SK-N-DZ (cell line): ENCODE measurements around the gene LCNL1.
"Not testable (repeated sequence)": the region's sequence is repeated elsewhere in the genome, so short reads cannot be mapped to it uniquely, and the experiment has no call there.

ENCODE experiments used
- DNase-seq: peaks from one replicate; pipeline ENCODE4 v3.0.0-alpha.2; 2015; ENCODE audit warnings: low spot score

Gene LCNL1

DNA sequence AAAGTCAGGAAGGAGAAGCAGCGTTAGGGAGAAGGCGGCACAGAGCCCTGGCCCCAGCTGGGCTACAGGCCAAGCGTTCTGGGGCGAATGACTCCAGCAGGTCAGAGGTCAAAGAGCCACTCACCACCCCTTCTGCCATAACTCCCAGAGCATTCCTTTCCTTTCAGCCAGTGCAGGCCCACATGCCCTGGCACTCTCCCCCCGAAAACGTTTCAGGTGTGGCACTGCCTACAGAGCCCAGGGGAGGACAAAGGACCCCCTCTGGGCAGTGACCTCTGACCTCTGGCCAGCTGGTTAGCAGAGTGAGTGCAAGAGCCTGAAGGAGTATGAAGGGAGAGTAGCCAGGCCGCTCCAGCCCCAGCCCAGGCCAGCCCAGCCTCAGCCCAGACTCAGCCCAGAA lies 40.4 kb downstream of the LCNL1 start:
- DNase-seq = no peak

DNA sequence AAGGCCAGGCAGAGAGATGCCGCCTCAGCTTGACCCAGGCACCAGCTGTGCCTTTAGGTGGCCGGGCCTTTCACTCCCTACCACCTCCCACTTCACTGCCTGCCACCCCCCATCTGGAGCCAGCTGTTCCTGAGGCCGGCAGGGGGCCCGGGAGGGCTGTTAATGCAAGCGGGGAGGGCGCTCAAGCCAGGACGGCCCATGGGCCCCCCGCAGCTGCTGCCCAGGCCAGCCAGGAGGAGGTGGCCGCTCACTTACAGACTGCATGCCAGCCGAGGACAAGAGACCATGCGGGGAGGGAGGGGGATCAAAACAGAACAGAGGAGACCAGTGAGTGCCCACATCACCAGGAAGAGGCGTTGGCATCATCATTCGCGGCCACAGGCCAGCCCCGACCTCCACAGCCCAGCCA lies 40.8 kb downstream of the LCNL1 start:
- no peak for DNase-seq

DNA sequence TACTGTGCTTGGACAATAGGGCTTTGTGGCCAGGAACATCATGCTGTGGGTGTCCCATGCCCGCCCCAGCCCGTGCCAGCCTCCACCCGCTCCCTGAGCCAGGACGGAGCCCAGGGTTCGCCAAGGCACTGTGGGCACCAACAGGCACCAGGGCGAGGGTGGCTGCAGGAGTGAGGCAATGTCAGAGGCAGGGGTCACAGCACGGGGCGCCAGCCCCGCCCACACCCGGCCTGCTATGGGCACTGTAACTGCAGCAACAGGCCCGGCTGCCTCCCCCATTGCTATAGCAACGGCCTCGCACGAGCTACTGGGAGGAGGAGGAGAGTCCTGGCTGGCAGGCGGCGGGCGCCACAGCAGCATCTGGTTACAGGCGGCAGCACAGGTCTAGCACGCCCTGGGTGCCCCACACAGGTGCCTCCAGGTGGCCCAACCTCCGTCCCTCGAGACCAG lies 42.7 kb downstream of the LCNL1 start:
- DNase-seq = peak; percentile 72

DNA sequence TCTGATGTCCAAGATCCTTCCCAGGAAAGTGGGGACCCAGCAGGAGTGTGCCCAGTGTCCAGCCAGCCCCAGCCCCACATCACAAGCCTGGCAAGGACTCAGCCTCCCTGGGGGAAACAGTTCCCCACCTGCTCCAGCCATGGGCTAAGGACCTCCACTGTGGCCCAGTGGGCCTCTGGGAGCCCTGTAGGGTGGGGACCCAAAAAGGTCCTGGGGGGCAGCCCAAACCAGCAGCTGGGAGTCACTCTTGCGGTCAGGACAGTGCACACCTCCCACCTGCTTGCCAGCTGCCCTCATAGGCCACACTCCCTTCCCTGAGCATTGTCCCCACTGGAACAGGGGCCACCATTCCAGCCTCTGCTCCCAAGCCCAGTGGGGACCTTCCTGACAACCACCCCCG lies 43.6 kb downstream of the LCNL1 start:
- DNase-seq = no peak

DNA sequence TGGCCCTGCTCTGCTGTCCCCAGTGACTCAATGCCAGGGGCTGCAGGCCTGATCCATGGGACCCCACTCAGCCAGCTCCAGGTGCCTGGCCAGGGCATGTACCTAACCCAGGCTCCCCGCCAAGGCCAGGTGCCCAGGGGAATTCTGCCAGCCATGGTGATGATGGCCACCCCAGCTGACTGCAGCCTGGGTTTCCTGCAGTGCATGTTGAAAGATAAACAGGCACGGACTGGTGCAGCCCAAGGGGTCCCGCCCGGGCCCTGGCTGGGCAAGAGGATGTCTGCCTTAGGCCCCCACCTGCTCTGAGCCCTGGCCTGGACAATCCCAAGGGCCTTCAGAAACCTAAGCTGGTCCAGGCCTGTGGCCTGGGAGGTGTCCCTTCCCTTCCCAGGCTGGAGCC lies 44.0 kb downstream of the LCNL1 start:
- DNase-seq = no peak

DNA sequence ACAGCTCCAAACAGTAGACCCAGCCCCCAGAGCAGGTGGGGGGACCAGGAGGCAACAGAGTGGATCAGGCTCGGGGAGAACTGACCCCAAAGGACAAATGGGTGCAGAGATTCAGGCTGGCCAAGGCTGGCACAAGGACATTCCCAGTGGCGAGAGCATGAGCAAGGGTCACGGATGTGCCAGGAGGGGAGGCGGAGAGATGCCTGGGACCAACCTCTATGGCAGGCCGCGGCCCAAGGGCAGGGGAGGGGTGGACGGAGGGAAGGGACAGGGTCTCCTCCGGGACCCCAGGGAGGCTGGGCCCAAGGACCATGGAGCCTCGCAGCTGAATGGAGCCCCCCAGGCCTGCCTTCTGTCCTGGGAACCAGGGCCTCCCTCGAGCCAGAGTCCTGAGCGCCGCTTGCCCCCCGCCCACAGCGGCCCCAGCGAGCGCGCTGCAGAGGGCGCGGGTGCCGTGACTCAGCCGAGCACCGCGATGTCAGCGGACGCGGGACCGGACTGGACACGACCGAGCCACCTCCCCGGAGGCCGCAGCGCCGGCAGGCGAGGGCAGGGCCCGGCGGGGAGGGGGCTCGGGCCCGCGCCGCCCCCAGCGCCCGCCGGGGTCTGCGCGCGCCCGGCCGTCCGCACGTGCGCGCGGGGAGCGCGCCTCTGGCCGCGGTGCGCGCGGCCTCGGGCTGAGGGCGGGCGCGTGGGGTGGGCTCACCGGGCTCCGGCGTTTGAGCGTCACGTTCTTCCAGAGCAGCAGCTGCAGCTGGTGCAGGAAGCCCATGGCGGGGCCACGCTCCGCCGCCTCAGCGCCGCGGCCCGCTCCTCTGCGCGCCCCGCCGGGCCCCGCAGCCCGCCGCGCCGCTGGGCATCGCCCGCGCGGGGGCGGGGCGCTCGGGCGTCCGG lies 44.8 kb downstream of the LCNL1 start, which contains the start of gene ABCA2:
TSS of gene ABCA2 (minus strand) at position 869 of the 894 bp plus-strand sequence. CDS start at position 772, 97 bp downstream.
- DNase-seq = no peak

DNA sequence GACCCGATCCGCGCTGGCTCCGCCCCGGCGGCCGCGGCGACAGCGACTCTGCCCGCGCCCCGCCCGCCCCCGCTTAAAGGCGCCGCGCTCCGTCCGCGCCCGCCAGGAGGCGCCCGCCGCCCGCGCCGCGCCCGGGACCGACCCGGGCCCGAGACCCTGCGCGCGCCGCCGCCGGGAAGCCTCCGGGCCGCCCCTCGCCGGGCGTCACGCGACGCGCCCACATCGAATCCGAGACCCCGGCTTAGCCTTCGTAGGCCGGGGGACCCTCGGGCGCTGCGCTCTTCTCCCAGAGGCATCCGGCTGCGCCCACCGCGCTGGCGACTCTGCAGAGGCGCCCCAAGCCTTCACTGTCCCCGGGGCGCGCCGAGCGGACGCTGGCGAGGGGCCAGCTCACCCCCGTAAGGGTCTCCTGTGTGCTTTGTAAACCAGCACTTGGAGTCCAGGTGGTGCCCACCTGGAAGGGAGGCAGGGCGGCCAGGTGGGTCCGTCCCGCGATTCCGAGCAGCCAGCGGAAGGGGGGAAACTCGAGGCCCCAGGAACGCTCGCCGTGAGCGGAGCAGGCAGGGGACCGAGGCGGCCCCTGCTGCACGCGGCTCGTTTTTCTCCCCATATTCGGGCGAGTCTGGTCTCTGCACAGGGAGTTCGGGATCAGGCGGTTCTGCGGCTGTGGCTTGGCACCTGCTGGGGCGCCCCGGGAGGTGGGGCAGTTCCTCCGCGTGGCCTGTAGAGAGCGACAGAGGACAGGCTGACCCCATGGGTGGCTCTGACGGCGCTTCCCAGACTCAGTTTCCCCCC lies 45.7 kb downstream of the LCNL1 start:
- peak; percentile 52 for DNase-seq

DNA sequence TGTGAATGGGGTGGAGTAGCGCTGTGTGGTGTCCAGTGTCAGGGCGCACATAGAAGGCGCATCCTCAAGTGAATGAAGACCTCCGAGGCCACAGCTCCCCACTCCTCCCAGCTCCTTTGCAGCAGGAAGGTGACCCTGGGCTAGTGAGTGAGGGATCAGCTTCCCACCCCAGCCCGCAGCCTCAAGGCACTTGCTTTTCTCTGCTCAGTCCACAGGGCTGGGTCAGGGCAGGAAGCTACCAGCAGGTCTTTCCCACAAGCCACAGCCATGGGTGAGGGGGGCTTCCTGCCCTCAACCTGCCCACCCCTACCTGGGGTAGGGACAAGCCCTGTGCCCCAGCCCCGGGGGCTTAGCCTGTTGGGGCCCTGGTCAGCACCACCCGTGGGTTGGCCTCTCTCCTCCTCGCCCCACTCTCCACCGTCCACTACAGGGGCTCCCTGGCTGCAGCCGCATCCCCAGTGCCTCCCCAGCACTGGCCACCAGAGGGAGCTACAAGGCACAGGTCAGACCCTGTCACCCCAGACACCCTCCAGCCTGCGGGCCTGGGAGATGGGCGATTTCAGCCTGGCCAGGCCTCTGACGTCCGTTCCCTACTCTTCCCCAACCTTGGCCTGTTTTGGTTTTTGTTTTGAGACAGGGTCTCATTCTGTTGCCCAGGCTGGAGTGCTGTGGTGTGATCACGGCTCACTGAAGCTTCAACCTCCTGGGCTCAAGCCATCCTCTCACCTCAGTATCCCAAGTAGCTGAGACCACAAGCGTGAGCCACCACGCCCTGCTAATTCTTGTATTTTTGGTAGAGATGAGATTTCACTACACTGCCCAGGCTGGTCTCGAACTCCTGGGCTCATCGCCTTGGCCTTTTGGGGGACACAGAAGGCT lies 46.5 kb downstream of the LCNL1 start:
- DNase-seq = peak; percentile 80

DNA sequence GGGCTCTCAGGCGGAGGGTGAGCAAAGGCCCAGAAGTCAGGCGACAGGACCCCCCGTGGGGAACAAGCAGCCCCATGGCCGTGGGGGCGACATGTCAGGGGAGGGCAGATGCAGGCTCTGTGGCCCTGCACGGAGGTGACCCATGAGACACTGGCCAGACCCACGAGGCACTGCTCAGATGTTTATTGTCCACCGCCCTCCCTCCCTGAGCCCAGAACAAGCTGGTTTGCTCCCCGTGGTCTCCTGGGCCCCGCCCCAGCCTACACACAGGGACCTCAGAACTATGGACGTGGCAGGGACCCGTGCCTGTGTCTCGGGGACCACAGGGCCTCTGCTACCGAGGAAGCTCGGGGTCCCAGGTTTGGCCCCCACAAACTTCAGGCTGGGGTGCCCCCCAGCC lies 47.2 kb downstream of the LCNL1 start:
- DNase-seq = no peak

DNA sequence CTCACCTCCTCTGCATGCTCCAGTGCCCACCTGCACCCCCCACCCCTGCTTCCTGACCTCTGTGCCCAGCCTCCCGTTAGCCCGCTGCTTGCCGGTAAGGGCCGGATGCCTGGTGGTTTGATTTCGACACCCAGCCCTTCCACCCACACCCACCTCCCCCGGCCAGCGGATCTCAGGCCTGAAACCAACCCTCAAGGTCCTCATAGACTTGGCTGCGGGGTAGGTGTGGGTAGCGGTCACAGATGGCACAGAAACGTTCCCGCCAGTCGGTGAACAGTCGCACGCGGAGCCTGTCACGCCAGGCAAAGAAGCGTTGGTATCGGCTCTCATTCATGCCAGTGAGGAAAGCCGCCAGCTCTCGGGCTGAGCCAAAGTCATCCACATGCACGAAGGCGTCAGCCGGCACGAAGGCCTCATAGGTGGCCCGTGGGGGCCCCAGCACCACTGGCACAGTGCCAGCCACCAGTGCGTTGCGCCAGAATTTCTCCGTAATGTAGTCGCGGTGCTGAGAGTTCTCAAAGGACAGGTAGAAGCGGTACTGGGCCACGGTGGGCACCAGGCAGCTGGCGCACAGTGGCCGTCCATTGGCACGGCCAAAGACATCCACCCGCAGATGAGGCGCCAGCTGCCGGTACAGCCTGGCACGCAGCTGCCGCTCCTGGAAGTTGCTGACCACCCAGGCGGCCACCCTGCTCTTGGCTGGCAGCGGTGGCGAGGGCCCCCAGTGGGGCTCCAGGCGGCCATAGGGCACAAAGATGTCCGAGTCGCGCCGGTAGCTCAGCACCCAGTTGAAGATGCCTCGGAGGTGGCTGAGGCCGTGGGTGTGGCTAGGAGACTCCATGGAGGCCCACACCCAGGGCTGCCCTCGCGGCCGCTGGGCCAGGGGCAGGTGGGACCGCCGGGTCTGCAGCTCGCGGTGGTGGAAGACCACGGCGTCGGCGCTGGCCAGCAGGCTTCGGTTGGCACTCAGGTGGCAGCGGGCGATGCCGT lies 48.0 kb downstream of the LCNL1 start:
- DNase-seq = no peak

DNA sequence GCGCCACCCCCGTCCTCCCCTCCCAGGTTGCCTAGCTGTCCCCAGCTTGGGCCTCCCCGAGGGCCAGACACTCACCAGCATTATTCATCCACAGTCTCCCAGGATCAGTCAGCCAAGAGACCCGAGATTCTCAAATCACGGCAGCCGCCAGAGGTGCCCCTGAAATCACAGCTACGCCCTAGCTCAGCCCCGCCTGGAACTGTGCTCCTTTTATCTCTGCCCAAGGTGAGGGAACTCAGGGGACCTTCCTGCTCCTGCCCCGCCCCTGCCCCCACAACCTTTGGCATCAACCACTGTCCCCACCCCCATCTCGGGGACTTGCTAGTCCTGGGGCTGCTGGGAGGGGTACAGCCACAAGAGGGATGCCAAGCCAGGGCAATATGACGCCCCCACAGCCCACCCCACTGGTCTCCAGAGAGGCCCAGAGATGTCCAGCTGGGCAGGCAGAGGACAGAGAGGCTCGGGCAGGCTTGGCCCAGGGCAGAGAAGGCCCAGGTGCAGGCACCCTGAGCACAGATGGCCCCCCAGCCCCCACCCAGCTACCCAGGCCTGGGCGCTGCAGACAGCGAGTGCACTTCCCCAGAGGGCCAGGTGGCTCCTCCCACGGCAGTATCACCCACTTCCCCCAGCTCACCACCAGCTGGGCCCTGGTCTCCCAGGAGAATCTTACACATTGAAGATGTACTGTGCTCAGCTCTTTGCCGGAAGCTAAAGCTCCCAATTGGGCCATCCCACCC lies 49.3 kb downstream of the LCNL1 start, which contains the start of gene FUT7:
TSS of gene FUT7 (minus strand) at position 185 of the 737 bp plus-strand sequence. CDS start at position 88, 97 bp downstream.
- no peak for DNase-seq

DNA sequence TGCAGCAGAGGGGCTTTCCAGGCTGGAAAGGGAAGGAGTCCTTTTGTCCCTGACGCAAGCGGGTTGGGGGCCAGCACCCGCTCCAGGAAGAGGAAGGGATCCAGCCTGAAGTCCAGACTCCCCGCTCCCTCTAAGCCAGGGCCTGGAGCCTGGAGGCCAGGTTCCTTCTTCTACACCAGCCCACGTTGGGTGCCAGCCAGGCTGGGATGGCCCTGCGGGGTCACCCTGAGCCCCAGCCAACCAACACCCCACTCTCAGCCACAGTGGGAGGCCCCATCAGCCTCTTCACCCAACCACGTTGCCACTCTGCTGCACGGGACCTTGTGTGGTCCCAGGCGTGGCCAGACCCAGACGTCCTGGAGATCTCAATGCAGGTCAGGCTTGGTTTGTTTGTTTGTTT lies 50.1 kb downstream of the LCNL1 start:
- no peak for DNase-seq

DNA sequence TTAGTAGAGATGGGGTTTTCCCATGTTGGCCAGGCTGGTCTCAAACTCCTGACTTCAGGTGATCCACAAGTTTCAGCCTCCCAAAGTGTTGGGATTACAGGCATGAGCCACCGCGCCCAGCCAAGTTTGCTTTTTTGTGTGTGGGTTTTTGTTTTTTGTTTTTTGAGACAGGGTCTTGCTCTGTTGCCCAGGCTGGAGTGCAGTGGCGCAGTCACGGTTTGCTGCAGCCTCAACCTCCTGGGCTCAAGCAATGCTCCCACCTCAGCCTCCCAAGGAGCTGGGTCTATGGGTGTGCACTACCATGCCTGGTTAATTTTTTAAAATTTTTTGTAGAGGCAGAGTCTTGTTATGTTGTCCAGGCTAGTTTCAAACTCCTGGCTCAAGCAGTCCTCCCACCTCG lies 50.7 kb downstream of the LCNL1 start:
- not testable (repeated sequence) for DNase-seq

DNA sequence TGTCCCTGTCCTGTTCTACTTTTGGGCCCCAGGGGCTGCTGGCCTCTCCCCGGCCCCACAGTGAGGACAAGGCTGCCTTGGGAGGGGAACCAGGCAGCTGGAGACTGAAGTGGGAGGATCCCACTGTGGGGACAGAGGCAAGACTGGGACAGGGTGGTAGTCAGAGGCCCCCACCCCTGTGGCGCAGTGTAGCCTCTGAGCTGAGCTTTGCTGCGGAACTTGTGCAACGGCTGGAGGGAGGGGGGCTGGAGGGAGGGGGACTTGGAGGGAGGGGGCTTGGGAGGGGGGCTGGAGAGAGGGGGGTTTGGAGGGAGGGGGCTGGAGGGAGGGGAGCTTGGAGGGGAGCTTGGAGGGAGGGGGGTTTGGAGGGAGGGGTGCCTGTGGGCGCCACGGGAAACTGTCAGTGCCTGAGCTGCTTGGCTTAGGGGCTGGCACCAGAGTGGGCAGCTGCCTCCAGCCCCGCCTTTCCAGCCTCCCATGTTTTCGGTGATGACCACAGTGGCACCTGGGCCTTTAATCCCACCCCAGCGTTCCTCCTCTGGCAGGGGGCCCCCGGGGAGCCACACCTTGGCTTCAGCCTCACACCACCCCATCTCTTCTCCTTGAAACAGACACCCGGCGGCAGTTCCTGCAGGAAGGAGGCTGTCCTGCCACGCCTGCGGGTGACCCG lies 51.4 kb downstream of the LCNL1 start:
- no peak for DNase-seq

DNA sequence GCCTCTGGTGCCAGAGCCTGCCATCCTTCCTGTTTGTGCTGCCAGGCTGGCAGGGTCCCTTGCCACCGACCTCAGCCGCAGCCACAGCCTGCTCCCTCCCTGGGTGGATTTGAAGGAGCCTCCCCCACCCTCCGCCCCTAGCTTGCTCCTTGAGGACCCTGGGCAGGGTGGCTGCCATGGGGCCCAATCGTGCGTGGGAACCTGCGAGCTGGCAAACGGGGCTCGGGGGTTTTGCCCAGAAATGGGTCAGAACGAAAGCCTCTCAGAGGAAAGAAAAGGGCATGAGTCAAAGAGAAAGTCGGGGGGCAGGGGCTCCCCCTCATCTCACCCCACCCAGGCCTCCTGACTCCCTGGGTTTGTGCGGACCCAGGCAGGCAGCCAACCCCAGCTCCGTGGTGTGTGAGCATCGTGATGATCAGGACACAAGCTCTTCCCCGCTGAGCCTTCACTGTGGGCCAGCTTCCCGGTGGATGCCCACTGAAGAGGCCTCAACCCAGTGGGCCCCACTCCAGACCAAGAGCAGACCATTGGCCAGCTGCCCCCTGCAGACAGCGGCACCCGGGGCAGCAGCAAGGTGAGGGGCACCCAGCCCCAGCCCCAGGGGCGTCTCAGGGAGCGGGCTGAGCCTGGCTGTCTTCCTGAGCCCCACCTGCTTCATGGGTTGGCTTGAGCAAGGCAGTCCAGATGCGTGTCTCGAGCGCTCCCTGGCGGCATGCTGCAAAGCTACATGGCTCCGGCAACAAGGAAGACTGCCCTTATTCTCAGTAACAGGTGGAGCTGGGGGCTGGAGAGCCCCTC lies 52.1 kb downstream of the LCNL1 start:
- DNase-seq = peak; percentile 88
